ENCODE data around the gene RPTOR. TPM values are rescaled to one million over a fixed set of nuclear protein-coding genes. Genes with fewer than 3 reads are reported as not detected.

Gene RPTOR
- total and polyA plus RNA-seq, 2 donors (not counting 3 experiments of a cell fraction or from before 2014, with no cell fraction given) = 10.7 to 41.8 TPM

DNA sequence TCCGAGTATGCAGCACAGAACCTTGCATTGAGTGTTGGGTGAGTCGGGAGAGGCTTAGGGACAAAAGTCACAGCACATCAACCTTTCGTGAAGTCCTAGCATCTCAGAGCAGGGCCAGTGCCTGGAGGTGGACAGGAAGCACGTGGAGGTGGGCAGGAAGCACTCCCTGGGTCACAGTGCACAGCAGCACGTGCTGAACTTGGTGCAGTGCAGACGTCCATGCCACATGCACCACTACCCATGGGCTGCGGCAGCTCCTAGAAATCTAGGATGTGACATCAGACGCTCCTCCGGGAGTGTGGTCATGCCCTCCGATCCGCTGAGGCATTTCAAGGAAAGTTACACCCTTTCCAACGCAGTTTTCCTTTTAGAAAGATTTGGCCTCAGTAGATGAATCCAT, 363.6 kb downstream of the RPTOR start:
- H3K79me2 ChIP-seq (ENCODE audit: control insufficient read depth, insufficient read depth, low read length) = no peaks in the 10 kb centered on the region
- intact Hi-C loops (cut with micrococcal nuclease) = no loop called here
- H3K36me3 ChIP-seq (ENCODE audit: control insufficient read depth in 2 of 2, extremely low read depth in 1 of 2, insufficient read depth in 2 of 2, low read length in 2 of 2) = peaks cover 0 to 8% of the 10 kb centered on the region in 2 experiments
- no peak overlapping the region for H3K4me3 ChIP-seq (replicated peaks in 1 of 3; ENCODE audit: insufficient read depth in 1 of 3, low read depth in 1 of 3, low read length in 3 of 3)
- H3K9me1 ChIP-seq (replicated peaks; ENCODE audit: control insufficient read depth, extremely low read depth, insufficient read depth, low read length) = no peaks in the 10 kb centered on the region
- DNase-seq (ENCODE audit: low read depth, low spot score) = no peak
- no peak for TF ChIP-seq EZH2 (IDR thresholded peaks at IDR 0.05; ENCODE audit: borderline replicate concordance, low read depth, low read length, severe bottlenecking)
- no peak for TF ChIP-seq GATA2 (IDR thresholded peaks at IDR 0.05; ENCODE audit: insufficient read depth, insufficient read length, low read depth, low read length)
- no peak for TF ChIP-seq POLR2A (IDR thresholded peaks at IDR 0.05; ENCODE audit: low read depth, low read length)
- TF ChIP-seq FOS (IDR thresholded peaks at IDR 0.05; ENCODE audit: borderline replicate concordance, insufficient read depth, low read length) = no peak
- no peak for TF ChIP-seq MAX (IDR thresholded peaks at IDR 0.05; ENCODE audit: insufficient read depth, insufficient read length)
- TF ChIP-seq CTCF (IDR thresholded peaks at IDR 0.05; ENCODE audit: extremely low read depth in 1 of 2, insufficient read depth in 1 of 2, low read depth in 1 of 2, low read length in 2 of 2) = no peak
- no peak for TF ChIP-seq JUN (IDR thresholded peaks at IDR 0.05; ENCODE audit: borderline replicate concordance, insufficient read depth, insufficient read length, low read depth)
- no peak for TF ChIP-seq MYC (IDR thresholded peaks at IDR 0.05; ENCODE audit: low read depth, low read length)
- no peak for TF ChIP-seq POLR2AphosphoS5 (IDR thresholded peaks at IDR 0.05; ENCODE audit: insufficient read depth, low read depth, low read length)
- no peak for FAIRE-seq
- H2AFZ ChIP-seq (ENCODE audit: low read depth, low read length) = no peak overlapping the region
- H3K4me2 ChIP-seq (ENCODE audit: insufficient read depth, low read length) = no peak overlapping the region
- CTCF ChIA-PET = no interaction called here
- H3K27ac ChIP-seq (ENCODE audit: insufficient read depth, low read depth, low read length) = no peak overlapping the region
- no TSS peak for BruUV-seq (replicated peaks)
- H3K27me3 ChIP-seq (ENCODE audit: control insufficient read depth in 2 of 2, insufficient read depth in 2 of 2, low read length in 2 of 2) = no peaks in the 10 kb centered on the region
- no peaks in the 10 kb centered on the region for H3K4me1 ChIP-seq (ENCODE audit: control insufficient read depth, extremely low read depth, insufficient read depth, low read length)
- no peak overlapping the region for H3K9ac ChIP-seq (replicated peaks; ENCODE audit: extremely low read depth, insufficient read depth, low read length)
- H4K20me1 ChIP-seq (replicated peaks; ENCODE audit: control insufficient read depth, extremely low read depth, insufficient read depth, low read length) = no peaks in the 10 kb centered on the region
- dilution Hi-C loops (cut with MboI; ENCODE audit: extremely low pct_ligation_motif_present, low sequenced_read_pairs) = no loop called here
- POLR2A ChIA-PET = no interaction called here
- no peaks in the 10 kb centered on the region for H3K9me3 ChIP-seq (replicated peaks; ENCODE audit: control insufficient read depth, insufficient read depth, low read length)

All from endothelial cell of umbilical vein (primary cell).